GM19240 (cell line): ENCODE data around the gene HECTD4.
"Not testable (repeated sequence)": the region's sequence is repeated elsewhere in the genome, so short reads cannot be mapped to it uniquely, and the experiment has no call there.

Experiments
- DNase-seq: peaks from one replicate; pipeline ENCODE4 v3.0.0; 2011; ENCODE audit warnings: low spot score; ENCODE audit not compliant: insufficient read length

Gene HECTD4

DNA sequence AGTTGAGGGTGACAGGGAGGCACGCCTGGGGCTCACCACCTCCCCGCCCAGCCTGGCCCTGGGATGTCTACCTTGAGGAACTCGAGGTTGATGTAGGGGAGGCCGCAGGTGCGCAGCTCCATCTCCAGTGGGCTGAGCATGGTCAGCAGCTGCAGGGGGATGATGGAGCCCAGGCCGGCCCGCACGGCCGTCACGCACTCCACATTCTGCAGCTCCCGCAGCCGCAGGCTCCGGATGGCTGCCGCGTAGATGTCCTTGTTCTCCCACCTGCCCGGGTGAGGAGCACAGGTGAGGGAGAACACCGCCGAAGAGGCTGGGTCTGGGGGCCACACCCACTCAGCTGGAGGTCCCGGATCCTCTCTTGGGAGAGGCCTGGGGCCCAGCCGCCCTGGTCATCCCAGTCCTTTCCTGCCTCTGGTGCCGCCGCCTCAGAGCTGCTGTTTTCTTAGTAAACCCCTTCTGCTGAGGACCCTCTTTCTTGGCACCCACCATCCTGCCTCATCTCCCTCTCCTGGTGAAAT, 218.7 kb downstream of the HECTD4 start:
- no peak for DNase-seq

- no peak for DNase-seq
Observed at GRCh38 chr12:112163056-112163455, 219.2 kb downstream of the HECTD4 start.

DNA sequence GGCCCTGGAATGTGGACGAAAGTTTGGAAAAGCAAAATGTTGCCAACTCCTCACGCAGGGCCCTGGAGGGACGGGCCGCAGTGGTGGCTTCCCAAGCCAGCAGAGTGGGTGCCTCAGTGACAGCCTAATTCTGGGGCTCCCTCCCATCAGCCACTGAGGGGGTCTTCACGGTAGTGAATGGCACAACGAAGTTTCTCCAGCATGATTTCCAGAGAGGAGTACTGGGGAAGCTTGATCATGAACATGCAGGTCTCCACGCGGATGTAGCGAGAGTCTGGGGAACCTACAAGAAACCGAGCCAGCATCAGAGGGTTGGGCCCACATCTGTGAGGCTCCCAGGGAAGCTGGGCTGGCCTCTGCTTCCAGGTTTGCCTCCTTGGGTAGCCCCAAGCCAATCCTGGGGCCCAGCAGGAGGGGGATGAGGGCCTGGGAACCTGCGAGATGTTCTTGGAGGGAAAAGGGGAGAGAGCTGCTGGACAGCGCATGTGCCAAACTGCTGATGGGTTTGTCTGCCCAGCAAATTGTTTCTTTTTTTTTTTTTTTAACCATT, 219.9 kb downstream of the HECTD4 start:
- no peak for DNase-seq

GRCh38 chr12:112161711-112162110, 220.5 kb downstream of the HECTD4 start:
- DNase-seq = no peak

GRCh38 chr12:112160611-112161010, 221.6 kb downstream of the HECTD4 start:
- DNase-seq = no peak

DNA sequence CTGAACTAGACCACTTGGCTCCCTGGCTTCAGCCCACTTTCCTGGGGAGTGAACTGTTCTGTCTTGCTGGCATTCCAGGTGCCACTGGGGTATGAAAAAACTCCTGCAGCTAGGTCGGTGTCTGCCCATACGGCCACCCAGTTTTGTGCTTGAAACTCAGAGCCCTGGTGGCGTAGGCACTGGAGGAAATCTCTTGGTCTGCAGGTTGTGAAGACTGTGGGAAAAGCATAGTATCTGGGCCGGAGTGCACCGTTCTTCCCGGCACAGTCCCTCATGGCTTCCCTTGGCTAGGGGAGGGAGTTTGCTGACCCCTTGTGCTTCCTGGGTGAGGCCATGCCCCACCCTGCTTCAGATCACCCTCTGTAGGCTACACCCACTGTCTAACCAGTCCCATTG, 223.1 kb downstream of the HECTD4 start:
- DNase-seq = no peak

- not testable (repeated sequence) for DNase-seq
Observed at GRCh38 chr12:112158461-112159145, 223.6 kb downstream of the HECTD4 start.

- DNase-seq = no peak
Observed at GRCh38 chr12:112153893-112154219, 228.4 kb downstream of the HECTD4 start.

GRCh38 chr12:112153181-112153892, 228.9 kb downstream of the HECTD4 start:
- DNase-seq = no peak

GRCh38 chr12:112151766-112152541, 230.3 kb downstream of the HECTD4 start:
- no peak for DNase-seq

GRCh38 chr12:112149596-112149995, 232.6 kb downstream of the HECTD4 start:
- DNase-seq = no peak

DNA sequence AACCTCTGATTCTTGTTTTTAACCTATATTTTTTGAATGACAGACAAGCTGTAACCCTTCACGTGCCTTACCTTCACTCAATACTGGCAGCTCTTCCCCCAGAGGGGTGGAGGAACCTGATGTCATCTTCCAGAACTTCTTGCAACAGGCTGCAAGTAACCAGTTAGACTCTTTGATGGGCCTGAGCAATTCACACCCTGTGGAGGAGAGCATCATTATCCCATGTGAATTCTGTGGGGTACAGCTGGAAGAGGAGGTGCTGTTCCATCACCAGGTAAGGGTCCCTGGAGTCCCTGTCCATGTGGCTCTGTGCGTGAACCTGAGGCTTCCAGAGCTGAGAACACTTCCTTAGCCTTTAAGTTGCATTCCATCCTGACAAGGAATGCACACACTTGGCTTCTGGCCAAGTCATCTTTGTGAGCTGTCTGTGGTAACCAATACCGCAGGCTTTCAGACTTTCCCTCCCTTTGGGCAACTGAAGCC, 234.2 kb downstream of the HECTD4 start:
- no peak for DNase-seq

DNA sequence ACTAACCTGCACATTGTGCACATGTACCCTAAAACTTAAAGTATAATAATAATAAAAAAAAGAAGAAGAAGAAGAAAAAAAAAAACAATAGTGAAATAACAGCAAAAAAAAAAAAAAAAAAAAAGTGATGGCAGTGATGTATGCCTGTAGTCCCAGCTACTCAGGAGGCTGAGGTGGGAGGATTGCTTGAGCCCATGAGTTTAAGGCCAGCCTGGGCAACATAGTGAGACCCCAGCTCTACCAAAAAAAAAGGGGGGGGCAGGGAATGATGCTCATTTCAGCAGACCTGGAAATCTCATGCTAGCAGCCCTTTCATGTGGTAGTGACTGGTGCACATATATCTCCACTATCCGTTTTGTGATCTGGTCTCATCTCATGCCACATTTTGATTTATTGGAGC, 236.1 kb downstream of the HECTD4 start:
- DNase-seq = no peak

DNA sequence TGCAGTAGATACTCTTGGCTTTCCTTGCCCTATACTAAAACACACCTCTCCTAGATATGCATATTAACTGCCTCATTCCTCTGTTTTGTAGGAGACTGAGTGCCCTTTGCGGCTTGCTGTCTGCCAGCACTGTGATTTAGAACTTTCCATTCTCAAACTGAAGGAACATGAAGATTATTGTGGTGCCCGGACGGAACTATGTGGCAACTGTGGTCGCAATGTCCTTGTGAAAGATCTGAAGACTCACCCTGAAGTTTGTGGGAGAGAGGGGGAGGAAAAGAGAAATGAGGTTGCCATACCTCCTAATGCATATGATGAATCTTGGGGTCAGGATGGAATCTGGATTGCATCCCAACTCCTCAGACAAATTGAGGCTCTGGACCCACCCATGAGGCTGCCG, 241.5 kb downstream of the HECTD4 start:
- DNase-seq = no peak

GRCh38 chr12:112134731-112135130, 247.5 kb downstream of the HECTD4 start:
- no peak for DNase-seq

DNA sequence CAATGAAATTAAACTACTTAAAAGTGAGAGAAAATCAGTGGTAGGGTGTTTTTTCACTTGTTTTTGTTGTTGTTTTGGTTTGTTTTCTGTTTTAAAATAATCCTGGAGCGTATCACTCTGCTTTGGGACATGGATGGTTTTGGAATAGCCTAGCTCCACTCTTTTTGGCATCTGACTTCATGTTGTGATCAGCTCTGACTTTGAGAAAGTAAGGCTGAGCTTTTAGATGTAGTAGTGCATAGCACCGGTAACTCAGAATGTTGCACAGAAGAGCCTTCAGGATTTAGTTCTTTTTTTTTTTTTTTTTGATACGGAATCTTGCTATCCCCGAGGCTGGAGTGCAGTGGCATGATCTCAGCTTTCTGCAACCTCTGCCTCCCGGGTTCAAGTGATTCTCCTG, 248.8 kb downstream of the HECTD4 start:
- DNase-seq = no peak

GRCh38 chr12:112131686-112132085, 250.5 kb downstream of the HECTD4 start:
- DNase-seq = no peak

GRCh38 chr12:112130441-112130998, 251.7 kb downstream of the HECTD4 start:
- no peak for DNase-seq

DNA sequence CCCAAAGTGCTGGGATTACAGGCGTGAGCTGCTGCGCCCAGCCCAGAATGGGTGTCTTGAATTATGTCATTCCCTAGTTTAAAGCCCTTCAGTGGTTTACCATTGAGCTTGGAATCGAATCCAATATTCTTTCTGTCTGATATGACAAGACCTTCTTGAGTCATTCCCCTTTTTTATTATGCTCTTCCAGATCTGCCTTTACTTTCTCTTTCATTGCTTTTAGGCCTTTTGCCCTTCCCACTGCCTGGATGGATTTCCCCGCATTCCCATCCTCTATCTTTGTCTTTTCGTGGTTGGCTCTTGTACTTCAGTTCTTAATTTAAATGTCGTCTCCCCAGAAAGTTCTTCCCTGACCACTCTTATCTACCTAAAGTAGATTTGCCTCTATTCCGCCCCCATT, 255.3 kb downstream of the HECTD4 start:
- DNase-seq = no peak

- DNase-seq = no peak
Observed at GRCh38 chr12:112126000-112126438, 256.2 kb downstream of the HECTD4 start.

- DNase-seq = peak; percentile 89
Observed at GRCh38 chr12:112125250-112125999, 256.8 kb downstream of the HECTD4 start, which contains the start of gene TRAFD1. Gene TRAFD1, plus strand, starts transcription at chr12:112125560. Its CDS starts 4,963 bp downstream, at chr12:112130523.
